GM20000 (cell line): ENCODE data around the gene KNG1.

ENCODE experiments used
- DNase-seq: peaks from one replicate; pipeline ENCODE4 v3.0.0; 2012; ENCODE audit warnings: low spot score
- TF ChIP-seq, protein P1 (sequence below): IDR thresholded peaks from 2 replicates; pipeline ENCODE4 v1.5.1; 2012; ENCODE audit warnings: mild to moderate bottlenecking, control low read depth; ENCODE audit errors: extremely low read depth, missing control alignments

KNG1 gene

GRCh38 chr3:186772701-186773417 lies 55.7 kb downstream of the KNG1 start:
- DNase-seq: peak; percentile 82
- TF ChIP-seq, protein P1, sequence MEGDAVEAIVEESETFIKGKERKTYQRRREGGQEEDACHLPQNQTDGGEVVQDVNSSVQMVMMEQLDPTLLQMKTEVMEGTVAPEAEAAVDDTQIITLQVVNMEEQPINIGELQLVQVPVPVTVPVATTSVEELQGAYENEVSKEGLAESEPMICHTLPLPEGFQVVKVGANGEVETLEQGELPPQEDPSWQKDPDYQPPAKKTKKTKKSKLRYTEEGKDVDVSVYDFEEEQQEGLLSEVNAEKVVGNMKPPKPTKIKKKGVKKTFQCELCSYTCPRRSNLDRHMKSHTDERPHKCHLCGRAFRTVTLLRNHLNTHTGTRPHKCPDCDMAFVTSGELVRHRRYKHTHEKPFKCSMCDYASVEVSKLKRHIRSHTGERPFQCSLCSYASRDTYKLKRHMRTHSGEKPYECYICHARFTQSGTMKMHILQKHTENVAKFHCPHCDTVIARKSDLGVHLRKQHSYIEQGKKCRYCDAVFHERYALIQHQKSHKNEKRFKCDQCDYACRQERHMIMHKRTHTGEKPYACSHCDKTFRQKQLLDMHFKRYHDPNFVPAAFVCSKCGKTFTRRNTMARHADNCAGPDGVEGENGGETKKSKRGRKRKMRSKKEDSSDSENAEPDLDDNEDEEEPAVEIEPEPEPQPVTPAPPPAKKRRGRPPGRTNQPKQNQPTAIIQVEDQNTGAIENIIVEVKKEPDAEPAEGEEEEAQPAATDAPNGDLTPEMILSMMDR: no peak

DNA sequence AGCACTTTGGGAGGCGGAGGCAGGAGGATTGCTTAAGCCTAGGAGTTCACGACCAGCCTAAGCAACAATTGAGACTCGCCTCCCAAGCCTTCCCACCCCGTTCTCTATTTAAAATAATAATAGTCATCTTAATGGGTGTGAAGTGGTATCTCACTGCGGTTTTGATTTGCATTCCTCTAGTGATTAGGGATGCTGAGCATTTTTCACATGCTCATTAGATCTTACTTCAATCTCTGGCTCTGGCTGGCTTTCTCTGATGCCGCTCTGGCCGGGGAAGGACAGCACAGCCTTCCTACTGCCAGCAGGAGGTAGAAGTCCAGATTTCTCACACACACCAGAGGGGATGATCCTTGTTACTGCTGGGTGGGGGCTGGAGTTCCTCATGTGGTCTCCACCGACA lies 58.8 kb downstream of the KNG1 start:
- DNase-seq: no peak
- TF ChIP-seq, protein P1: no peak

DNA sequence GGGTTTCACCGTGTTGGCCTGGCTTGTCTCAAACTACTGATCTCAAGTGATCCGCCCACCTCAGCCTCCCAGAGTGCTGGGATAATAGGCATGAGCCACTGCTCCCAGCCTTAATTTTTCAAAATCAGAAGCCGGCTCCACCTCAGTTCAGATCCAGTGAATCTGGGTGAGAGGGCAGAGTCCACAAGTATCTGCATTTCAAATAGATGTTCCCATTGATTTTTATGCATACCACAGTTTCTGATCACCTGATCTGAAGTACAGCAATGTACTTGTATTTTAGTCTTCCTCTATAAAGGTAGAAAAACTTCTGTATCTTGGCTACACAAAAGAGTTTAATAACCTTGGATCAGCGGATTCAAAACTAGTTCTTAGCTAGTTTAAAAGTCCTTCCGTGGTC lies 62.0 kb downstream of the KNG1 start:
- TF ChIP-seq, protein P1: no peak
- no peak for DNase-seq

- peak; percentile 53 for DNase-seq
- TF ChIP-seq, protein P1: no peak
Measured at GRCh38 chr3:186782542-186783057, 65.4 kb downstream of the KNG1 start.

DNA sequence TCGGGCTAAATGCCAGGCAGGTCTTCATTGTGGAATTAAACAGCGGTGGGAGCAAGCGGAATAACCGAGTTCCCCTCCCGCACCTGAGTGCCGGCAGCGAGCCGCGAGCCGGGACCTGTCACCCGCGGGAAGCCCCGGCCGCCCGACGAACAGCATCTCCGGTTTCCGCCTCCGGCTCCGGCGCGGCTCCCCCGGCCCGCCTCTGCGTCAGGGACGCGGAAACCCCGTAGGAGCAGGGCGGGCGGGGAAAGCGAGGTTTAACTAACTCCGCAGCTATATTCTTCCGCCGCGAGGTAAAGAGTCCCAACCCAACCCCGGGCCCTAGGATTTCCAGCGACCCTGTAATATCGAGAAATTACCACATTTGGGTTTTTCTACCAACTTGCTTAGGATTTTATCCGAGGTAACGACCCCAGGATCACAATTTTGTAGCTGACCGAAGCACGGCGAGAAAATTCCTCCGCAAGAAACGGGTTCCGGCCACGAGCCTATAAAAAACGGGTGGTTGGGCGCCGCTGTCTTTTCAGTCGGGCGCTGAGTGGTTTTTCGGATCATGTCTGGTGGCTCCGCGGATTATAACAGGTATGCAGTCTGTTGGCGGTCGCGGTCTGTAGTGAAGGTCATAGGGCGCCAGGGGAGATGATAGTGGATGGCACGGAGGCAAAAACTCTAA lies 66.0 kb downstream of the KNG1 start, which contains the start of gene EIF4A2:
Gene EIF4A2 (plus strand): TSS at position 520 of the 673 bp plus-strand sequence. CDS start 34 bp downstream, at position 554.
- TF ChIP-seq, protein P1: no peak
- peak; percentile 91 for DNase-seq

- peak; percentile 77 for DNase-seq
- TF ChIP-seq, protein P1: no peak
Measured at GRCh38 chr3:186783731-186784515, 66.8 kb downstream of the KNG1 start.
